RWPE1 (cell line): ENCODE data around the gene LANCL2.

Experiments
- CTCF ChIA-PET: fragments of 350-600 bp; sonication (Branson Sonifier 250); formaldehyde crosslinking; extraction: SDS; loops from one replicate; lab custom pipeline; 2021; lab: Yijun Ruan, JAX
- POLR2A ChIA-PET: fragments of 400-600 bp; formaldehyde crosslinking; extraction: SDS; loops from one replicate; lab custom pipeline; 2020; ENCODE audit warnings: antibody characterized with exemption; ENCODE audit not compliant: low non-redundant PET; lab: Yijun Ruan, JAX
- DNase-seq: peaks from one replicate; pipeline ENCODE4 v3.0.0; 2012; ENCODE audit warnings: low spot score
- H3K27ac ChIP-seq: fragments of 450-650 bp; 2 replicates; pipeline ENCODE4 v1.5.1; 2017
- CTCF ChIP-seq: fragments of 450-650 bp; conservative IDR thresholded peaks from 2 replicates; pipeline ENCODE4 v1.5.1; 2017; ENCODE audit warnings: low read depth, mild to moderate bottlenecking

LANCL2 gene

GRCh38 chr7:55477781-55478374 lies 112.7 kb downstream of the LANCL2 start:
- no peak overlapping the region for H3K27ac ChIP-seq
- ChIA-PET POLR2A (no interaction called here), CTCF (no interaction called here)
- no peak for TF ChIP-seq CTCF
- DNase-seq, result no peak

DNA sequence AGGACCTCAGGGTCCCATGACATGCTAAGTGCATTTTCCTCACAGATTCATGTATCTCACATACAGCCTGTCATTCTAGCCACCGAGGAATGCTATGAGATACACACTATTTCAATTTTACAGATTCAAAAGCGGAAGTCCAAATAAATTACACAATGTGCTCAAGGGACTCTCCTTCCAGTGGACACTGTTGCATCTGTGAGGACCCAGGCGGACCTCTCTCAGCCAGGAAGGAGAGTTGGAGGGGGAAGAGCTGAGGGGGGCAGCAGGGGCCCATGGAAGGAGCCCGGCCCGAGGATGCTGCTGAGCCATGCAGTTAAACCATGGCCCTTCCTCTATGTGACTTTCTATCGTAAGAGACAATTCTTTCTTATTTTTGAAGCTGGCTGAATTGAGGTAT lies 113.6 kb downstream of the LANCL2 start:
- no peak for TF ChIP-seq CTCF
- CTCF ChIA-PET, result no interaction called here
- H3K27ac ChIP-seq, result no peak overlapping the region
- no peak for DNase-seq
- POLR2A ChIA-PET, result no interaction called here

GRCh38 chr7:55481155-55481554 lies 116.0 kb downstream of the LANCL2 start:
- ChIA-PET CTCF (interaction anchor here (0.6 kb wide), 1 partner anchor 52 kb away, joined by 6 read pairs; no protein-coding TSS in a partner anchor), POLR2A (no interaction called here)
- no peak for TF ChIP-seq CTCF
- no peak for DNase-seq
- peak overlapping the region; percentile 5; the same call in 1 of the 2 replicates for H3K27ac ChIP-seq

- ChIA-PET POLR2A (no interaction called here), CTCF (interaction anchor here (0.6 kb wide), 1 partner anchor 13 kb away, joined by 3 read pairs; no protein-coding TSS in a partner anchor)
- no peak for DNase-seq
Measured at GRCh38 chr7:55483046-55483445, 117.9 kb downstream of the LANCL2 start.

More at GRCh38 chr7:55483046-55483445, 117.9 kb downstream of the LANCL2 start:
- H3K27ac ChIP-seq, result no peak overlapping the region
- TF ChIP-seq CTCF, result no peak
